Measurements from ENCODE around the gene EIF3I.

The EIF3I gene

GRCh38 chr1:32231843-32232432 lies 9.7 kb downstream of the EIF3I start:
- DNase-seq: no peak

GRCh38 chr1:32232558-32233304 lies 10.5 kb downstream of the EIF3I start:
- no peak for DNase-seq

GRCh38 chr1:32234792-32235191 lies 12.6 kb downstream of the EIF3I start:
- DNase-seq: no peak

GRCh38 chr1:32239337-32239736 lies 17.1 kb downstream of the EIF3I start:
- DNase-seq: peak in 1 of 56 donors; percentile 2

GRCh38 chr1:32239790-32240139 lies 17.6 kb downstream of the EIF3I start:
- DNase-seq: peak in 3 of 56 donors; percentile 4 to 24 (median 16)

- peak in 46 of 56 donors; percentile 10 to 78 (median 40) for DNase-seq
Observed at GRCh38 chr1:32240140-32240951, 18.1 kb downstream of the EIF3I start.

GRCh38 chr1:32241001-32241763 lies 19.0 kb downstream of the EIF3I start:
- DNase-seq: peak in 42 of 56 donors; percentile 9 to 68 (median 40)

- peak in 40 of 56 donors; percentile 3 to 75 (median 24) for DNase-seq
Observed at GRCh38 chr1:32242341-32242851, 20.2 kb downstream of the EIF3I start.

- DNase-seq: no peak
Observed at GRCh38 chr1:32246888-32247273, 24.7 kb downstream of the EIF3I start, which contains the start of gene FAM167B. Gene FAM167B (plus strand): TSS chr1:32247222. CDS start chr1:32247422, 200 bp downstream.

GRCh38 chr1:32247452-32247851 lies 25.2 kb downstream of the EIF3I start:
- no peak for DNase-seq

GRCh38 chr1:32247983-32248889 lies 26.0 kb downstream of the EIF3I start:
- peak in 16 of 56 donors; percentile 1 to 56 (median 10) for DNase-seq

GRCh38 chr1:32249831-32250525 lies 27.8 kb downstream of the EIF3I start:
- DNase-seq: no peak

GRCh38 chr1:32250893-32251716 lies 28.9 kb downstream of the EIF3I start, which contains the start of gene LCK:
Gene LCK (plus strand): TSS chr1:32251265. CDS start chr1:32274330, 23,065 bp downstream.
- no peak for DNase-seq

GRCh38 chr1:32255072-32256071 lies 33.2 kb downstream of the EIF3I start:
- DNase-seq: no peak

GRCh38 chr1:32256473-32257226 lies 34.4 kb downstream of the EIF3I start:
- DNase-seq: no peak

GRCh38 chr1:32257227-32257508 lies 35.0 kb downstream of the EIF3I start:
- no peak for DNase-seq
